GM12878 (cell line): ENCODE measurements around the gene TBX4. TPM values are rescaled to one million over a fixed set of nuclear protein-coding genes. Genes with fewer than 3 reads are reported as not detected.
A peak's percentile ranks its signal among the peaks of the same experiment; 100 is the strongest.

Source experiments
- ATAC-seq: fragments of 200-7000 bp; cut with Tn5 transposase; 3 replicates; pipeline ENCODE4 v1.9.1; 2020; ENCODE audit warnings: mild to moderate bottlenecking, moderate library complexity
- BruUV-seq: library from RNA; stranded (reverse); fragments of 400-500 nt; replicated peaks from 2 replicates; lab custom pipeline; 2021; lab: Mats Ljungman, UMichigan
- CTCF ChIA-PET: fragments of 300-600 bp; sonication (Branson Sonifier 250); formaldehyde crosslinking; extraction: SDS; loops from one replicate; lab custom pipeline; 2021; ENCODE audit warnings: inconsistent platforms; lab: Yijun Ruan, JAX
- POLR2A ChIA-PET: fragments of 350-600 bp; formaldehyde crosslinking; extraction: SDS; loops from one replicate; lab custom pipeline; 2021; ENCODE audit warnings: inconsistent platforms; lab: Charles Lee
- RAD21 ChIA-PET: fragments of 300-600 bp; sonication (Branson Sonifier 250); formaldehyde crosslinking; loops from one replicate; lab custom pipeline; 2023; ENCODE audit warnings: antibody characterized with exemption; ENCODE audit not compliant: unreplicated experiment; lab: Charles Lee
- SMC1A ChIA-PET: fragments of 300-600 bp; sonication (Branson Sonifier 250); formaldehyde crosslinking; loops from one replicate; lab custom pipeline; 2023; ENCODE audit not compliant: unreplicated experiment, uncharacterized antibody; lab: Charles Lee
- DNase-seq: peaks from one replicate; pipeline ENCODE4 v3.0.0-alpha.2; 2011; ENCODE audit warnings: low read depth, low spot score
- FAIRE-seq: peaks from 3 replicates; lab custom pipeline; 2011; peaks lifted over from hg19 to GRCh38; lab: Jason Lieb, UNC
- H2AFZ ChIP-seq: 2 replicates; pipeline ENCODE4 v1.6.0; 2011; ENCODE audit warnings: low read depth, low read length, control low read depth; ENCODE audit not compliant: control insufficient read depth
- H3K27ac ChIP-seq: 2 replicates; pipeline ENCODE4 v1.5.1; 2011; ENCODE audit warnings: control low read depth; ENCODE audit not compliant: control insufficient read depth, insufficient read depth
- H3K27me3 ChIP-seq, 2 experiments: replicated peaks in 1 of 2; 2 replicates each; pipeline versions ENCODE4 v1.6.0 to v1.6.1; 2011; ENCODE audit warnings: low read length in 1 of 2; ENCODE audit not compliant: control insufficient read depth in 2 of 2, insufficient read depth in 2 of 2
- H3K36me3 ChIP-seq, 2 experiments: 2 replicates each; pipeline ENCODE4 v1.5.1; 2011; ENCODE audit warnings: low read length in 1 of 2; ENCODE audit not compliant: control insufficient read depth in 2 of 2, insufficient read depth in 2 of 2
- H3K4me1 ChIP-seq: 2 replicates; pipeline ENCODE4 v1.6.1; 2011; ENCODE audit warnings: mild to moderate bottlenecking, low read length, moderate library complexity, mixed read lengths; ENCODE audit not compliant: control insufficient read depth, insufficient read depth
- H3K4me2 ChIP-seq: 2 replicates; pipeline ENCODE4 v1.6.0; 2011; ENCODE audit warnings: control low read depth; ENCODE audit not compliant: control insufficient read depth, insufficient read depth
- H3K4me3 ChIP-seq: fragments of 200-600 bp; sonication (generic); 2 replicates; pipeline ENCODE4 v1.5.1; 2016
- H3K79me2 ChIP-seq: 2 replicates; pipeline ENCODE4 v1.6.0; 2011; ENCODE audit warnings: low read length; ENCODE audit not compliant: control insufficient read depth, insufficient read depth
- H3K9ac ChIP-seq: 2 replicates; pipeline ENCODE4 v1.8.0; 2011; ENCODE audit warnings: low read length, control low read depth, mixed read lengths; ENCODE audit not compliant: control insufficient read depth, insufficient read depth
- H3K9me3 ChIP-seq: replicated peaks from 3 replicates; pipeline ENCODE4 v1.5.1; 2011; ENCODE audit warnings: mild to moderate bottlenecking, low read length; ENCODE audit not compliant: control insufficient read depth, insufficient read depth
- H4K20me1 ChIP-seq: 2 replicates; pipeline ENCODE4 v1.6.0; 2011; ENCODE audit not compliant: control insufficient read depth, insufficient read depth
- CREB1 ChIP-seq: IDR thresholded peaks from 2 replicates; pipeline ENCODE4 v1.6.1; 2012; ENCODE audit warnings: low read depth, mild to moderate bottlenecking, inconsistent platforms
- ETV6 ChIP-seq, 2 experiments: fragments of 450-650 bp in 1 of 2; IDR thresholded peaks in 1 of 2; conservative IDR thresholded peaks in 1 of 2; 2 replicates each; pipeline ENCODE4 v1.6.1; 2014; ENCODE audit warnings: antibody characterized with exemption in 1 of 2, borderline replicate concordance in 1 of 2, low read depth in 1 of 2, mild to moderate bottlenecking in 1 of 2, moderate library complexity in 1 of 2
- KAT2A ChIP-seq: conservative IDR thresholded peaks from 2 replicates; pipeline ENCODE4 v1.6.1; 2011; ENCODE audit warnings: low read depth, low read length; ENCODE audit not compliant: control insufficient read depth
- NFXL1 ChIP-seq: fragments of 450-650 bp; IDR thresholded peaks from 2 replicates; pipeline ENCODE4 v1.6.1; 2017; ENCODE audit warnings: antibody characterized with exemption, mild to moderate bottlenecking, borderline replicate concordance
- in situ Hi-C: fragments of 300-500 bp; cut with MboI; formaldehyde crosslinking; loops from 9 replicates; pipeline ENCODE4 v1.14.3; 2018; ENCODE audit warnings: mixed read lengths
- intact Hi-C: fragments of 100-400 bp; cut with micrococcal nuclease; formaldehyde crosslinking; loops from one replicate; pipeline ENCODE4 v1.14.2; 2022; ENCODE audit not compliant: unreplicated experiment
- polyA plus RNA-seq, 11 experiments: library from polyadenylated mRNA; depleted of rRNA in 4 of 11; unstranded in 6 of 11; stranded (reverse) in 5 of 11; fragments of >200 nt; fragmentation: Nextera tagmentation in 4 of 11; fragmentation: Illumina TruSeq in 1 of 11; extraction: Ambion mirVana in 4 of 11; extraction: Trizol in 1 of 11; gene quantifications; 1 replicate in 1 of 11; 2 replicates in 10 of 11; pipeline versions ENCODE4 v1.2.1 to v1.2.3, GENCODE V29; 2011 to 2016; ENCODE audit warnings: inconsistent platforms in 2 of 11, missing spikeins in 2 of 11, low read depth in 1 of 11
- total RNA-seq, 4 experiments: library from RNA; depleted of rRNA in 3 of 4; stranded (reverse); fragments of >200 nt in 3 of 4; fragmentation: Illumina TruSeq in 1 of 4; extraction: Trizol in 1 of 4; gene quantifications; 2 replicates each; pipeline versions ENCODE4 v1.2.1 to v1.2.3, GENCODE V29; 2013 to 2021
- TF ChIP-seq, protein P1 (sequence below): IDR thresholded peaks from 2 replicates; pipeline ENCODE4 v1.6.1; 2011; ENCODE audit warnings: borderline replicate concordance, low read depth, mild to moderate bottlenecking, moderate library complexity, low read length; ENCODE audit not compliant: insufficient read depth, poor library complexity, severe bottlenecking

TBX4 gene
- total and polyA plus RNA-seq, 10 of the 15 experiments (the other 5 are each of a cell fraction or from before 2014, with no cell fraction given) = 0.01 TPM; not detected in 9

DNA sequence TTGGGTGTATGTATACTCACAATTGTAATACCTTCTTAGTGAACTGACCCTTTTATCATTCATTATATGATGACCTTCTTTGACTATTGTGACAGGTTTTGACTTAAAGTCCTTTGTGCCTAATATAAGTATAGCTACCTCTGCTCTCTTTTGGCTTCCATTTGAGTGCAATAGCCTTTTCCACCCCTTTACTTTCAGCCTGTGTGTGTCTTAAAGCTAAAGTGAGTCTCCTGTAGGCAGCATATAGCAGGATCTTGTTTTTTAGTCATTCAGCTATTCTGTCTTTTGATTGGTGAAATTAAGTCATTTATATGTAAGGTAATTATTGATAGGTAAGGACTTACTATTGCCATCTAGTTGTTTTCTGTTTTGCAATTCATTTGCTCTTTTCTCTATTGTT, 15.9 kb upstream of the TBX4 start:
- Histone ChIP-seq H2AFZ (no peak overlapping the region), H3K27ac (no peak overlapping the region)
- ATAC-seq (no peak), FAIRE-seq (no peak)
- TF ChIP-seq NFXL1 (peak; percentile 52; the same call in 1 of the 2 replicates), KAT2A (no peak), ETV6 (conservative IDR thresholded peaks at IDR 0.05 in 1 of 2, IDR thresholded peaks at IDR 0.05 in 1 of 2; ENCODE audit: borderline replicate concordance in 1 of 2, low read depth in 1 of 2) (peak in 1 of 2 experiments; percentile 67; a peak in 1 of 4 replicates)
- TF ChIP-seq, all 136 proteins: peak for 2
- no peaks in the 10 kb centered on the region for H4K20me1 ChIP-seq
- ChIA-PET POLR2A (no interaction called here), SMC1A (no interaction called here), RAD21 (no interaction called here), CTCF (no interaction called here)
- intact Hi-C loops (no loop called here), in situ Hi-C loops (no loop called here)
- no peak overlapping the region for H3K4me2 ChIP-seq
- no peak for DNase-seq
- peaks cover 4% of the 10 kb centered on the region; the same call in 1 of the 3 replicates for H3K9me3 ChIP-seq
- H3K4me3 ChIP-seq = no peak overlapping the region
- BruUV-seq = no TSS peak
- H3K27me3 ChIP-seq = no peaks in the 10 kb centered on the region; a peak in 1 of 4 replicates
- H3K79me2 ChIP-seq = no peaks in the 10 kb centered on the region
- H3K9ac ChIP-seq = no peak overlapping the region
- H3K36me3 ChIP-seq = no peaks in the 10 kb centered on the region
- no peaks in the 10 kb centered on the region for H3K4me1 ChIP-seq

DNA sequence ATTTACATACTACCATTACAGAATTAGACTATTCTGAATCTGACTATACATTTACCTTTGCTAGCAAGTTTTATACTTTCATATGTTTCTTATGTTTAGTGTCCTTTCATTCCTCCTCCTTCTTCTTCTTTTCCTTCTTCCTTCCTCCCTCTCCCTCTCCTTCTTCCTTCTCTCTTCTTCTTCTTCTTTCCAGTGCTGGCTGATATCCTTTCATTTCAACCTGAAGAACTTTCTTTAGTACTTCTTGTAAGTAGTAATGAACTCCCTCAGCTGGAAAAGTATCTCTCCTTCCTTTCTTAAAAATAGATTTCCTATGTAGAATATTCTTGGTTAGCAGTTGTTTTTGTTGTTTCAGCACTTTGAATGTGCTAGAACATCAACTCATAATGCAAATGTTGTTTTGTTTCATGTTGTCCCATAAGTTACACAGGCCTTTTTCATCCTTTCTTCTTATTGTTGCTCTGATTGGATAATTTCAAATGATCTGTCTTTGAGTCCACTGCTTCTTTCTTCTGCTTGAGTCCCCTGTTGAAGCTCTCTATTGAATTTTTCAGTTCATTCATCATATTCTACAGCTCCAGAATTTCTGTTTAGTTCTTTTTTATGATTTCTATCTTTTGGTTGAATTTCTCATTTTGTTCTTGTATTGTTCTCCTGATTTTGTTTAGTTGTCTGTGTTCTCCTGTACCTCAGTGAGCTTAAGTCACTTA, 15.1 kb upstream of the TBX4 start:
- H4K20me1 ChIP-seq = no peaks in the 10 kb centered on the region
- FAIRE-seq = no peak
- no peak overlapping the region for H3K4me2 ChIP-seq
- no peak overlapping the region for H3K27ac ChIP-seq
- ChIA-PET POLR2A (no interaction called here), CTCF (interaction anchor here (0.6 to 1.8 kb wide), 3 partner anchors 12 to 25 kb away, joined by 3 to 4 read pairs (median 3); no protein-coding TSS in a partner anchor), SMC1A (no interaction called here), RAD21 (no interaction called here)
- in situ Hi-C loops = no loop called here
- ATAC-seq = no peak
- H3K9ac ChIP-seq = no peak overlapping the region
- H3K4me3 ChIP-seq = no peak overlapping the region
- H3K27me3 ChIP-seq = no peaks in the 10 kb centered on the region; a peak in 1 of 4 replicates
- no peaks in the 10 kb centered on the region for H3K79me2 ChIP-seq
- TF ChIP-seq, protein P1, sequence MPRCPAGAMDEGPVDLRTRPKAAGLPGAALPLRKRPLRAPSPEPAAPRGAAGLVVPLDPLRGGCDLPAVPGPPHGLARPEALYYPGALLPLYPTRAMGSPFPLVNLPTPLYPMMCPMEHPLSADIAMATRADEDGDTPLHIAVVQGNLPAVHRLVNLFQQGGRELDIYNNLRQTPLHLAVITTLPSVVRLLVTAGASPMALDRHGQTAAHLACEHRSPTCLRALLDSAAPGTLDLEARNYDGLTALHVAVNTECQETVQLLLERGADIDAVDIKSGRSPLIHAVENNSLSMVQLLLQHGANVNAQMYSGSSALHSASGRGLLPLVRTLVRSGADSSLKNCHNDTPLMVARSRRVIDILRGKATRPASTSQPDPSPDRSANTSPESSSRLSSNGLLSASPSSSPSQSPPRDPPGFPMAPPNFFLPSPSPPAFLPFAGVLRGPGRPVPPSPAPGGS = no peak
- TF ChIP-seq CREB1 (no peak), NFXL1 (0 out of 2 replicates have a peak, but pooled peaks have one; percentile 21)
- no peak overlapping the region for H2AFZ ChIP-seq
- BruUV-seq = no TSS peak
- H3K4me1 ChIP-seq = no peaks in the 10 kb centered on the region
- no peaks in the 10 kb centered on the region for H3K36me3 ChIP-seq
- intact Hi-C loops = no loop called here
- H3K9me3 ChIP-seq = peaks cover 4% of the 10 kb centered on the region; the same call in 1 of the 3 replicates
- no peak for DNase-seq
